OCI-LY3 (cell line): ENCODE results near the gene SMAD3.

Experiments
- H2AFZ ChIP-seq: fragments of 200-600, 300-600 bp; shearing (Covaris generic); 2 replicates; pipeline ENCODE4 v1.6.0; 2014; ENCODE audit warnings: antibody characterized with exemption, low read depth, low read length
- H3K27ac ChIP-seq: fragments of 200-600, 300-600 bp; sonication (generic); 2 replicates; pipeline ENCODE4 v1.5.1; 2014; ENCODE audit warnings: mild to moderate bottlenecking, low read length, moderate library complexity, mixed read lengths
- H3K27me3 ChIP-seq: fragments of 200-600, 300-600 bp; sonication (generic); 2 replicates; pipeline ENCODE4 v1.6.1; 2014; ENCODE audit warnings: low read depth, low read length, mixed read lengths
- H3K36me3 ChIP-seq: fragments of 200-600, 300-600 bp; sonication (generic); replicated peaks from 2 replicates; pipeline ENCODE3; 2014; ENCODE audit warnings: low read depth, low read length, mixed read lengths
- H3K4me1 ChIP-seq: fragments of 300-600, 200-600 bp; sonication (generic); 2 replicates; pipeline ENCODE4 v1.6.1; 2014; ENCODE audit warnings: low read length, mixed read lengths
- H3K4me2 ChIP-seq: fragments of 200-600, 300-600 bp; sonication (generic); 2 replicates; pipeline ENCODE4 v1.6.1; 2014; ENCODE audit warnings: low read length, mixed read lengths
- H3K4me3 ChIP-seq: fragments of 300-600, 200-600 bp; sonication (generic); 2 replicates; pipeline ENCODE4 v1.5.1; 2014; ENCODE audit warnings: antibody characterized with exemption, mild to moderate bottlenecking, low read length, moderate library complexity
- H3K79me2 ChIP-seq: fragments of 300-600, 200-600 bp; shearing (Covaris generic); 2 replicates; pipeline ENCODE4 v1.6.1; 2014; ENCODE audit warnings: mild to moderate bottlenecking, low read length, mixed read lengths
- H3K9ac ChIP-seq: fragments of 300-600, 200-600 bp; shearing (Covaris generic); 2 replicates; pipeline ENCODE4 v1.6.0; 2014; ENCODE audit warnings: mild to moderate bottlenecking, low read length, moderate library complexity
- H3K9me3 ChIP-seq: fragments of 200-600, 300-600 bp; shearing (Covaris generic); 2 replicates; pipeline ENCODE4 v1.6.1; 2014; ENCODE audit warnings: low read length, mixed read lengths; ENCODE audit not compliant: insufficient read depth
- H4K20me1 ChIP-seq: fragments of 200-600, 300-600 bp; sonication (generic); 2 replicates; pipeline ENCODE4 v1.6.1; 2016; ENCODE audit warnings: low read length, mixed read lengths; ENCODE audit not compliant: insufficient read depth
- CTCF ChIP-seq: fragments of 200-600, 300-600 bp; sonication (generic); IDR thresholded peaks from 2 replicates; pipeline ENCODE4 v1.5.1; 2014; ENCODE audit warnings: antibody characterized with exemption, low read length, low read depth
- EZH2phosphoT487 ChIP-seq: fragments of 200-600 bp; shearing (Covaris generic); IDR thresholded peaks from 2 replicates; pipeline ENCODE4 v1.6.1; 2018; ENCODE audit warnings: antibody characterized with exemption, mixed run types, low read depth

Gene SMAD3

GRCh38 chr15:67188551-67189218, 123.3 kb downstream of the SMAD3 start:
- no peak overlapping the region for H3K4me2 ChIP-seq
- H3K4me3 ChIP-seq, result no peak overlapping the region
- no peaks in the 10 kb centered on the region for H3K27me3 ChIP-seq
- no peak for TF ChIP-seq CTCF
- no peak for TF ChIP-seq EZH2phosphoT487
- no peak overlapping the region for H2AFZ ChIP-seq
- peaks cover 13% of the 10 kb centered on the region for H3K4me1 ChIP-seq
- H3K79me2 ChIP-seq, result no peaks in the 10 kb centered on the region
- H3K9me3 ChIP-seq, result no peaks in the 10 kb centered on the region
- H3K36me3 ChIP-seq, result peaks cover 19% of the 10 kb centered on the region
- H3K27ac ChIP-seq, result no peak overlapping the region
- no peak overlapping the region for H3K9ac ChIP-seq
- no peaks in the 10 kb centered on the region for H4K20me1 ChIP-seq

DNA sequence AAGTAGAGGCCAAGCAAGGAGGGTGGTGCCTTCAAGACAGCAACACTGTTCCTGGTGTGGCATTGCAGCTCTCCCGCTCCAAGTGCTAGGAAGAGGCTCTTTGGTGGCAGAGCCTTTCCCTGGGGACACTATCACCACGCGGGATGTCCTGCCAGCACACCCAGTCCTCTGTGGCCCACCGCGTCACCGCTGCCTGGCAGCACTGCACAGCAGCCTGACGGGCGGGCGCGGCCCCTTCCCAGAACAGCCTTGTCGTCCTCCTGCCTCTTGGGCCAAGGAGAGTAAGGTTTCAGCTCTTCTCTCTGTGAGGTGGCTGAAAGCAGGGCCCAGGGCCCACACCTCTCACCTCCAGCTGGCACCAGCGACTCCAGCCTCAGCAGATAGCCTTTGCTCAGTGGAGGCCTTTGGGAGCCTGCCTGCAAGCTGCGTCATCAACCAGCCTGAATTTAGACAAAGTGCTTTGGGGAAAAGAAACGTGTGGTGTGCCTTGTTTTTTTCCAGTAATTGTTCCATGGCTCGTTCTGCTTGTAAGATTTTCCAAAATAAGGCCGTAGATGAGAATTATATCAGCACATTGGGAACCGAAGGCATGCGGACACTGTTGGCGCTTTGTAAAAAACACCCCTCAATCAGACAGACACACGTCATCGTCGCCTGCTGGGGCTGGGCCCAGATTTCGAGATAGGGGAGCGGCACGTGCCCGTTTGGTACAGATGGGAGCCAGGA, 124.1 kb downstream of the SMAD3 start:
- no peaks in the 10 kb centered on the region for H4K20me1 ChIP-seq
- H3K4me3 ChIP-seq, result no peak overlapping the region
- TF ChIP-seq EZH2phosphoT487 (no peak), CTCF (no peak)
- no peak overlapping the region for H3K4me2 ChIP-seq
- H3K9ac ChIP-seq, result no peak overlapping the region
- no peak overlapping the region for H2AFZ ChIP-seq
- no peaks in the 10 kb centered on the region for H3K9me3 ChIP-seq
- H3K4me1 ChIP-seq, result peaks cover 13% of the 10 kb centered on the region
- no peaks in the 10 kb centered on the region for H3K79me2 ChIP-seq
- H3K36me3 ChIP-seq, result peaks cover 24% of the 10 kb centered on the region
- no peaks in the 10 kb centered on the region for H3K27me3 ChIP-seq
- no peak overlapping the region for H3K27ac ChIP-seq

DNA sequence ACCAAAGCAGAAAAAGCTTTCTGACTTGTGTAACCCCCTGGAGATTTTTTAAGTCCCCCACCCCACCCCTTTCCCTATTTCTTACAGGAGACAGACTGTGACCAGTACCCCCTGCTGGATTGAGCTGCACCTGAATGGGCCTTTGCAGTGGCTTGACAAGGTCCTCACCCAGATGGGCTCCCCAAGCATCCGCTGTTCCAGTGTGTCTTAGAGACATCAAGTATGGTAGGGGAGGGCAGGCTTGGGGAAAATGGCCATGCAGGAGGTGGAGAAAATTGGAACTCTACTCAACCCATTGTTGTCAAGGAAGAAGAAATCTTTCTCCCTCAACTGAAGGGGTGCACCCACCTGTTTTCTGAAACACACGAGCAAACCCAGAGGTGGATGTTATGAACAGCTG, 124.9 kb downstream of the SMAD3 start:
- no peaks in the 10 kb centered on the region for H4K20me1 ChIP-seq
- H3K9me3 ChIP-seq, result no peaks in the 10 kb centered on the region
- no peaks in the 10 kb centered on the region for H3K79me2 ChIP-seq
- no peak overlapping the region for H3K27ac ChIP-seq
- no peak overlapping the region for H3K4me2 ChIP-seq
- H3K27me3 ChIP-seq, result no peaks in the 10 kb centered on the region
- no peak overlapping the region for H2AFZ ChIP-seq
- TF ChIP-seq EZH2phosphoT487 (no peak), CTCF (no peak)
- no peak overlapping the region for H3K4me3 ChIP-seq
- H3K4me1 ChIP-seq, result peaks cover 11% of the 10 kb centered on the region
- H3K36me3 ChIP-seq, result peaks cover 20% of the 10 kb centered on the region
- no peak overlapping the region for H3K9ac ChIP-seq

GRCh38 chr15:67190813-67191212, 125.4 kb downstream of the SMAD3 start:
- Histone ChIP-seq H3K4me1 (peaks cover 6% of the 10 kb centered on the region), H2AFZ (no peak overlapping the region), H3K36me3 (peaks cover 24% of the 10 kb centered on the region), H3K9me3 (no peaks in the 10 kb centered on the region), H3K27ac (no peak overlapping the region), H3K27me3 (no peaks in the 10 kb centered on the region), H3K9ac (no peak overlapping the region), H3K4me2 (no peak overlapping the region), H3K79me2 (no peaks in the 10 kb centered on the region), H4K20me1 (no peaks in the 10 kb centered on the region), H3K4me3 (no peak overlapping the region)
- TF ChIP-seq CTCF, result no peak
- TF ChIP-seq EZH2phosphoT487, result no peak
